IPS DF 6.9 (cell line): ENCODE results near the gene CTDNEP1.
A peak's percentile ranks its signal among the peaks of the same experiment; 100 is the strongest.

ENCODE experiments used
- DNase-seq: peaks from one replicate; pipeline ENCODE4 v3.0.0-alpha.2; 2013; ENCODE audit warnings: low read depth, low spot score
- H3K27ac ChIP-seq: one replicate; pipeline ENCODE4 v1.5.1; 2013; ENCODE audit warnings: low read length, control low read depth
- H3K27me3 ChIP-seq: 2 replicates; pipeline ENCODE4 v1.6.1; 2013; ENCODE audit warnings: mild to moderate bottlenecking, low read length; ENCODE audit not compliant: control insufficient read depth, insufficient read depth
- H3K36me3 ChIP-seq: 2 replicates; pipeline ENCODE4 v1.6.1; 2013; ENCODE audit warnings: low read length; ENCODE audit not compliant: control insufficient read depth, insufficient read depth
- H3K4me1 ChIP-seq: 2 replicates; pipeline ENCODE4 v1.6.1; 2013; ENCODE audit warnings: low read length; ENCODE audit not compliant: control insufficient read depth, insufficient read depth
- H3K4me3 ChIP-seq: 2 replicates; pipeline ENCODE4 v1.5.1; 2013; ENCODE audit warnings: mild to moderate bottlenecking, low read length
- H3K9me3 ChIP-seq: 2 replicates; pipeline ENCODE4 v1.6.1; 2013; ENCODE audit warnings: low read length, inconsistent platforms; ENCODE audit not compliant: control insufficient read depth, insufficient read depth
- WGBS: extraction: QIAGEN DNeasy Blood & Tissue Kit; methylation state at CpG from one replicate; pipeline ENCODE4 v1.1.7; 2013; ENCODE audit warnings: mixed read lengths, missing lambda C conversion rate; ENCODE audit not compliant: insufficient read length, insufficient coverage; 5-methylcytosine and 5-hydroxymethylcytosine counted together

The CTDNEP1 gene

GRCh38 chr17:7219812-7220592, 31.5 kb downstream of the CTDNEP1 start, which contains the start of the genes ACADVL and DLG4:
ACADVL (plus strand) TSS chr17:7219938; CDS start chr17:7219985, 47 bp downstream.
DLG4 (minus strand) TSS chr17:7219836.
- H3K27me3 ChIP-seq = no peaks in the 10 kb centered on the region
- no CpG with 5 or more reads among the region's 63 CpGs for WGBS
- H3K36me3 ChIP-seq = peaks cover 29% of the 10 kb centered on the region
- peaks cover 3% of the 10 kb centered on the region for H3K4me1 ChIP-seq
- H3K4me3 ChIP-seq = peak within 1 kb of the TSS; percentile 71
- DNase-seq = peak; percentile 61
- no peaks in the 10 kb centered on the region for H3K9me3 ChIP-seq
- no peak within 1 kb of the TSS for H3K27ac ChIP-seq

- peaks cover 25% of the 10 kb centered on the region for H3K36me3 ChIP-seq
- H3K27me3 ChIP-seq = no peaks in the 10 kb centered on the region
- WGBS = no CpG with 5 or more reads among the region's 12 CpGs
- DNase-seq = no peak
- peaks cover 3% of the 10 kb centered on the region for H3K4me1 ChIP-seq
- H3K27ac ChIP-seq = no peak overlapping the region
- H3K4me3 ChIP-seq = peak overlapping the region; percentile 71; the same call in 1 of the 2 replicates
- no peaks in the 10 kb centered on the region for H3K9me3 ChIP-seq
Measured at GRCh38 chr17:7219229-7219811, 32.2 kb downstream of the CTDNEP1 start.

GRCh38 chr17:7218758-7219157, 32.8 kb downstream of the CTDNEP1 start:
- no peaks in the 10 kb centered on the region for H3K27me3 ChIP-seq
- H3K9me3 ChIP-seq = no peaks in the 10 kb centered on the region
- no CpG with 5 or more reads among the region's 6 CpGs for WGBS
- no peak overlapping the region for H3K27ac ChIP-seq
- DNase-seq = no peak
- no peak overlapping the region for H3K4me3 ChIP-seq
- peaks cover 19% of the 10 kb centered on the region for H3K36me3 ChIP-seq
- H3K4me1 ChIP-seq = peaks cover 3% of the 10 kb centered on the region

- no peak overlapping the region for H3K27ac ChIP-seq
- no peak overlapping the region for H3K4me3 ChIP-seq
- H3K27me3 ChIP-seq = no peaks in the 10 kb centered on the region
- DNase-seq = no peak
- H3K36me3 ChIP-seq = peaks cover 13% of the 10 kb centered on the region; the same call in 1 of the 2 replicates
- no CpG with 5 or more reads among the region's 6 CpGs for WGBS
- H3K9me3 ChIP-seq = no peaks in the 10 kb centered on the region
- peaks cover 3% of the 10 kb centered on the region for H3K4me1 ChIP-seq
Measured at GRCh38 chr17:7218166-7218565, 33.4 kb downstream of the CTDNEP1 start.

- Histone ChIP-seq H3K27ac (no peak overlapping the region), H3K4me3 (peak overlapping the region; percentile 35; the same call in 1 of the 2 replicates), H3K9me3 (no peaks in the 10 kb centered on the region), H3K4me1 (peaks cover 3% of the 10 kb centered on the region), H3K36me3 (peaks cover 7% of the 10 kb centered on the region; the same call in 1 of the 2 replicates), H3K27me3 (no peaks in the 10 kb centered on the region)
- no peak for DNase-seq
- WGBS = no CpG with 5 or more reads among the region's 32 CpGs
Measured at GRCh38 chr17:7217113-7217987, 34.2 kb downstream of the CTDNEP1 start.

GRCh38 chr17:7216242-7217112, 35.1 kb downstream of the CTDNEP1 start:
- Histone ChIP-seq H3K27me3 (no peaks in the 10 kb centered on the region), H3K9me3 (no peaks in the 10 kb centered on the region), H3K4me1 (peaks cover 3% of the 10 kb centered on the region), H3K4me3 (peak overlapping the region; percentile 35; the same call in 1 of the 2 replicates), H3K27ac (no peak overlapping the region), H3K36me3 (0 out of 2 replicates have a peak, but pooled peaks cover 3% of the 10 kb centered on the region)
- no CpG with 5 or more reads among the region's 7 CpGs for WGBS
- no peak for DNase-seq

- Histone ChIP-seq H3K9me3 (no peaks in the 10 kb centered on the region), H3K4me1 (peaks cover 3% of the 10 kb centered on the region), H3K4me3 (peak overlapping the region; percentile 13; the same call in 1 of the 2 replicates), H3K27me3 (no peaks in the 10 kb centered on the region), H3K27ac (no peak overlapping the region), H3K36me3 (no peaks in the 10 kb centered on the region)
- no peak for DNase-seq
- no CpG with 5 or more reads among the region's 10 CpGs for WGBS
Measured at GRCh38 chr17:7215652-7216180, 35.8 kb downstream of the CTDNEP1 start.

GRCh38 chr17:7215136-7215638, 36.3 kb downstream of the CTDNEP1 start:
- Histone ChIP-seq H3K4me3 (no peak overlapping the region; the same call in 1 of the 2 replicates), H3K27ac (no peak overlapping the region), H3K36me3 (no peaks in the 10 kb centered on the region), H3K9me3 (no peaks in the 10 kb centered on the region), H3K4me1 (peaks cover 3% of the 10 kb centered on the region), H3K27me3 (no peaks in the 10 kb centered on the region)
- peak; percentile 90 for DNase-seq
- WGBS = no CpG with 5 or more reads among the region's 9 CpGs
